Activated CD8-positive, alpha-beta T cell treated with anti-CD3 and anti-CD28 coated beads, Interleukin-2, amount 10 ng/mL, durations not matched to agents 7 days and 5 days (primary cell): ENCODE data around the gene STX8. TPM values are rescaled to one million over a fixed set of nuclear protein-coding genes. Genes with fewer than 3 reads are reported as not detected.

ENCODE experiments used
- ATAC-seq: fragments of 150-1000 bp; cut with Tn5 transposase; one replicate; pipeline ENCODE4 v1.10.0; 2021; ENCODE audit warnings: moderate library complexity
- CTCF ChIA-PET: fragments of 350-600 bp; sonication (Branson Sonifier 250); formaldehyde crosslinking; loops from one replicate; lab custom pipeline; 2021; ENCODE audit warnings: antibody characterized with exemption; lab: Charles Lee
- POLR2A ChIA-PET: fragments of 350-600 bp; sonication (Branson Sonifier 250); formaldehyde crosslinking; loops from one replicate; lab custom pipeline; 2021; ENCODE audit warnings: antibody characterized with exemption; lab: Charles Lee
- DNase-seq: peaks from one replicate; pipeline ENCODE4 v3.0.0-alpha.2; 2020
- H3K27ac Mint-ChIP-seq: one replicate; pipeline ENCODE4 v1.8.0; 2021; ENCODE audit warnings: mild to moderate bottlenecking, mixed read lengths
- H3K27me3 Mint-ChIP-seq: one replicate; pipeline ENCODE4 v1.8.0; 2021; ENCODE audit warnings: low read depth, mixed read lengths
- H3K36me3 Mint-ChIP-seq: one replicate; pipeline ENCODE4 v1.8.0; 2021; ENCODE audit warnings: low read depth, mixed read lengths
- H3K4me1 Mint-ChIP-seq: one replicate; pipeline ENCODE4 v1.8.0; 2021; ENCODE audit warnings: low read depth, mixed read lengths
- H3K4me3 Mint-ChIP-seq: one replicate; pipeline ENCODE4 v1.8.0; 2021; ENCODE audit warnings: mild to moderate bottlenecking, mixed read lengths
- H3K9me3 Mint-ChIP-seq: one replicate; pipeline ENCODE4 v1.8.0; 2022; ENCODE audit warnings: mixed read lengths; ENCODE audit not compliant: insufficient read depth
- total RNA-seq, 2 experiments: library from RNA; stranded (reverse); gene quantifications; one replicate each; pipeline ENCODE4 v1.2.3, GENCODE V29; 2021

The STX8 gene
- total RNA-seq, 2 experiments from 2014 or later = 71.0 to 78.5 TPM

- DNase-seq = no peak
- ChIA-PET CTCF (no interaction called here), POLR2A (no interaction called here)
- peaks cover 22% of the 10 kb centered on the region for H3K4me1 Mint-ChIP-seq
- ATAC-seq = no peak
- H3K4me3 Mint-ChIP-seq = no peak overlapping the region
- H3K27me3 Mint-ChIP-seq = peaks cover 2% of the 10 kb centered on the region
- H3K27ac Mint-ChIP-seq = no peak overlapping the region
- H3K36me3 Mint-ChIP-seq = no peaks in the 10 kb centered on the region
- no peaks in the 10 kb centered on the region for H3K9me3 Mint-ChIP-seq
These were observed 373.1 kb downstream of the STX8 start for GRCh38 chr17:9202532-9202931.

- CTCF ChIA-PET = no interaction called here
- Mint-ChIP-seq H3K27ac (no peak overlapping the region), H3K9me3 (no peaks in the 10 kb centered on the region), H3K27me3 (peaks cover 2% of the 10 kb centered on the region), H3K4me1 (peaks cover 22% of the 10 kb centered on the region), H3K4me3 (no peak overlapping the region), H3K36me3 (no peaks in the 10 kb centered on the region)
- POLR2A ChIA-PET = no interaction called here
- DNase-seq = no peak
- ATAC-seq = no peak
These were observed 374.8 kb downstream of the STX8 start for GRCh38 chr17:9200699-9201359.

Other genes starting within 250 kb of the STX8 start
- gene CFAP52, start 822 bp upstream of the STX8 start, total RNA-seq = not detected
- gene USP43, start 69.7 kb upstream of the STX8 start, total RNA-seq = under 1 TPM; 0.16 to 0.18 TPM
- not detected for gene DHRS7C, start 215.8 kb upstream of the STX8 start, total RNA-seq
- not detected for gene GSG1L2, start 246.3 kb upstream of the STX8 start, total RNA-seq